ENCODE results near the gene INPP5J. TPM values are rescaled to one million over a fixed set of nuclear protein-coding genes. Genes with fewer than 3 reads are reported as not detected.

The INPP5J gene
- total RNA-seq, 1 experiment from 2014 or later = 0.21 TPM

- Histone ChIP-seq H3K27me3 (replicated peaks) (no peaks in the 10 kb centered on the region), H3K4me3 (no peak overlapping the region; the same call in 1 of the 2 replicates), H3K36me3 (peaks cover 65% of the 10 kb centered on the region), H3K27ac (no peak overlapping the region), H3K9me3 (replicated peaks) (no peaks in the 10 kb centered on the region), H3K4me1 (replicated peaks) (peaks cover 34% of the 10 kb centered on the region)
- DNase-seq (ENCODE audit: low read depth in 1 of 2, low spot score in 2 of 2) = no peak
Measured at GRCh38 chr22:31083377-31083768, 39.4 kb upstream of the INPP5J start.

- peaks cover 73% of the 10 kb centered on the region for H3K36me3 ChIP-seq
- peaks cover 34% of the 10 kb centered on the region for H3K4me1 ChIP-seq (replicated peaks)
- H3K27ac ChIP-seq = peak overlapping the region; percentile 50
- peak overlapping the region; percentile 38 for H3K4me3 ChIP-seq
- no peaks in the 10 kb centered on the region for H3K27me3 ChIP-seq (replicated peaks)
- no peaks in the 10 kb centered on the region for H3K9me3 ChIP-seq (replicated peaks)
- no peak for DNase-seq (ENCODE audit: low read depth in 1 of 2, low spot score in 2 of 2)
Measured at GRCh38 chr22:31083923-31084810, 38.6 kb upstream of the INPP5J start.

GRCh38 chr22:31084811-31085492 lies 37.8 kb upstream of the INPP5J start:
- peak; percentile 57 to 76 for DNase-seq (ENCODE audit: low read depth in 1 of 2, low spot score in 2 of 2)
- peaks cover 81% of the 10 kb centered on the region for H3K36me3 ChIP-seq
- peak overlapping the region; percentile 50 for H3K27ac ChIP-seq
- no peaks in the 10 kb centered on the region for H3K9me3 ChIP-seq (replicated peaks)
- H3K27me3 ChIP-seq (replicated peaks) = no peaks in the 10 kb centered on the region
- H3K4me1 ChIP-seq (replicated peaks) = peaks cover 34% of the 10 kb centered on the region
- peak overlapping the region; percentile 38 for H3K4me3 ChIP-seq

GRCh38 chr22:31085493-31085824 lies 37.3 kb upstream of the INPP5J start:
- peaks cover 84% of the 10 kb centered on the region for H3K36me3 ChIP-seq
- peaks cover 32% of the 10 kb centered on the region for H3K4me1 ChIP-seq (replicated peaks)
- no peak overlapping the region for H3K27ac ChIP-seq
- H3K4me3 ChIP-seq = peak overlapping the region; percentile 38
- no peaks in the 10 kb centered on the region for H3K9me3 ChIP-seq (replicated peaks)
- DNase-seq (ENCODE audit: low read depth in 1 of 2, low spot score in 2 of 2) = no peak
- no peaks in the 10 kb centered on the region for H3K27me3 ChIP-seq (replicated peaks)

GRCh38 chr22:31085928-31086327 lies 36.8 kb upstream of the INPP5J start:
- Histone ChIP-seq H3K27me3 (replicated peaks) (no peaks in the 10 kb centered on the region), H3K4me1 (replicated peaks) (peaks cover 29% of the 10 kb centered on the region), H3K36me3 (peaks cover 89% of the 10 kb centered on the region), H3K4me3 (no peak overlapping the region), H3K9me3 (replicated peaks) (no peaks in the 10 kb centered on the region), H3K27ac (no peak overlapping the region)
- DNase-seq (ENCODE audit: low read depth in 1 of 2, low spot score in 2 of 2) = no peak

GRCh38 chr22:31086703-31087330 lies 35.9 kb upstream of the INPP5J start:
- Histone ChIP-seq H3K36me3 (peaks cover 91% of the 10 kb centered on the region), H3K4me1 (replicated peaks) (peaks cover 27% of the 10 kb centered on the region), H3K27ac (no peak overlapping the region), H3K27me3 (replicated peaks) (no peaks in the 10 kb centered on the region), H3K4me3 (no peak overlapping the region), H3K9me3 (replicated peaks) (no peaks in the 10 kb centered on the region)
- DNase-seq (ENCODE audit: low read depth in 1 of 2, low spot score in 2 of 2) = no peak

GRCh38 chr22:31087744-31088215 lies 35.0 kb upstream of the INPP5J start:
- H3K27ac ChIP-seq = no peak overlapping the region
- no peaks in the 10 kb centered on the region for H3K9me3 ChIP-seq (replicated peaks)
- H3K36me3 ChIP-seq = peaks cover 97% of the 10 kb centered on the region
- no peak overlapping the region for H3K4me3 ChIP-seq
- no peaks in the 10 kb centered on the region for H3K27me3 ChIP-seq (replicated peaks)
- DNase-seq (ENCODE audit: low read depth in 1 of 2, low spot score in 2 of 2) = no peak
- H3K4me1 ChIP-seq (replicated peaks) = peaks cover 18% of the 10 kb centered on the region

- H3K27me3 ChIP-seq (replicated peaks) = no peaks in the 10 kb centered on the region
- DNase-seq (ENCODE audit: low read depth in 1 of 2, low spot score in 2 of 2) = peak in 1 of 2 experiments; percentile 40
- H3K27ac ChIP-seq = no peak overlapping the region
- peaks cover 11% of the 10 kb centered on the region for H3K4me1 ChIP-seq (replicated peaks)
- peaks cover 97% of the 10 kb centered on the region for H3K36me3 ChIP-seq
- no peaks in the 10 kb centered on the region for H3K9me3 ChIP-seq (replicated peaks)
- no peak overlapping the region for H3K4me3 ChIP-seq
Measured at GRCh38 chr22:31088233-31088986, 34.4 kb upstream of the INPP5J start.

GRCh38 chr22:31089160-31090100 lies 33.3 kb upstream of the INPP5J start:
- peak in 1 of 2 experiments; percentile 50 for DNase-seq (ENCODE audit: low read depth in 1 of 2, low spot score in 2 of 2)
- Histone ChIP-seq H3K4me1 (replicated peaks) (peaks cover 1% of the 10 kb centered on the region), H3K27ac (no peak overlapping the region), H3K27me3 (replicated peaks) (no peaks in the 10 kb centered on the region), H3K4me3 (no peak overlapping the region), H3K36me3 (peaks cover 97% of the 10 kb centered on the region), H3K9me3 (replicated peaks) (no peaks in the 10 kb centered on the region)

- H3K4me3 ChIP-seq = no peak overlapping the region
- H3K36me3 ChIP-seq = peaks cover 98% of the 10 kb centered on the region
- no peaks in the 10 kb centered on the region for H3K27me3 ChIP-seq (replicated peaks)
- no peak overlapping the region for H3K27ac ChIP-seq
- no peaks in the 10 kb centered on the region for H3K4me1 ChIP-seq (replicated peaks)
- DNase-seq (ENCODE audit: low read depth in 1 of 2, low spot score in 2 of 2) = no peak
- H3K9me3 ChIP-seq (replicated peaks) = no peaks in the 10 kb centered on the region
Measured at GRCh38 chr22:31090217-31091085, 32.3 kb upstream of the INPP5J start.

- H3K36me3 ChIP-seq = peaks cover 98% of the 10 kb centered on the region
- H3K4me3 ChIP-seq = no peak overlapping the region
- no peak overlapping the region for H3K27ac ChIP-seq
- no peaks in the 10 kb centered on the region for H3K27me3 ChIP-seq (replicated peaks)
- no peaks in the 10 kb centered on the region for H3K4me1 ChIP-seq (replicated peaks)
- H3K9me3 ChIP-seq (replicated peaks) = no peaks in the 10 kb centered on the region
- peak in 1 of 2 experiments; percentile 42 for DNase-seq (ENCODE audit: low read depth in 1 of 2, low spot score in 2 of 2)
Measured at GRCh38 chr22:31091106-31091975, 31.4 kb upstream of the INPP5J start.

Data from SJSA1 (cell line).